ENCODE data around the gene HINT2. TPM values are rescaled to one million over a fixed set of nuclear protein-coding genes. Genes with fewer than 3 reads are reported as not detected.

The HINT2 gene
- total and polyA plus RNA-seq, 8 donors, result 8.4 to 131 (median 21.0) TPM

DNA sequence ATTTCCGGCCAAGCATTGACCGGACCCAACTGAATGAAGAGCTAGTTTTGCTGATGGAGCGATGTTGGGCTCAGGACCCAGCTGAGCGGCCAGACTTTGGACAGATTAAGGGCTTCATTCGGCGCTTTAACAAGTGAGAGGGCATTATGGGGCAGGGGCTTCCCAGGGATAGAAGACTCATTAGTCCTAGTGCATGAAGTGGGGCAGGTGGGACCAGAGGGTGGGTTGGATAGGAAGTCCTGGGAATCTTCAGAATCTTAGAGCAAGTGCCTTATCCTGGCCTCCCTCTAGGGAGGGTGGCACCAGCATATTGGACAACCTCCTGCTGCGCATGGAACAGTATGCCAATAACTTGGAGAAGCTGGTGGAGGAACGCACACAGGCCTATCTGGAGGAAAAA lies 8.7 kb downstream of the HINT2 start:
- H3K4me1 ChIP-seq, result peaks cover 3 to 9% (median 4%) of the 10 kb centered on the region in 4 donors
- TF ChIP-seq CTCF (IDR thresholded peaks at IDR 0.05) (no peak), POLR2A (IDR thresholded peaks at IDR 0.05) (no peak), POLR2AphosphoS5 (IDR thresholded peaks at IDR 0.05) (no peak), EP300 (IDR thresholded peaks at IDR 0.05) (no peak)
- no peak for DNase-seq
- H3K27ac ChIP-seq, result no peak overlapping the region
- WGBS, 5 donors, result 93 to 99% (median 96%) methylated on average over 8 of the region's 8 CpGs
- no peaks in the 10 kb centered on the region for H3K27me3 ChIP-seq
- peaks cover 24 to 90% (median 88%) of the 10 kb centered on the region in 4 donors for H3K36me3 ChIP-seq
- H3K9me3 ChIP-seq, result no peaks in the 10 kb centered on the region
- intact Hi-C loops (cut with DNase I; ENCODE audit: low total_unique reads), result loop anchor here (10.0 kb wide), 1 partner anchor 59 kb away; no protein-coding TSS in a partner anchor
- H3K4me3 ChIP-seq, result no peak overlapping the region

DNA sequence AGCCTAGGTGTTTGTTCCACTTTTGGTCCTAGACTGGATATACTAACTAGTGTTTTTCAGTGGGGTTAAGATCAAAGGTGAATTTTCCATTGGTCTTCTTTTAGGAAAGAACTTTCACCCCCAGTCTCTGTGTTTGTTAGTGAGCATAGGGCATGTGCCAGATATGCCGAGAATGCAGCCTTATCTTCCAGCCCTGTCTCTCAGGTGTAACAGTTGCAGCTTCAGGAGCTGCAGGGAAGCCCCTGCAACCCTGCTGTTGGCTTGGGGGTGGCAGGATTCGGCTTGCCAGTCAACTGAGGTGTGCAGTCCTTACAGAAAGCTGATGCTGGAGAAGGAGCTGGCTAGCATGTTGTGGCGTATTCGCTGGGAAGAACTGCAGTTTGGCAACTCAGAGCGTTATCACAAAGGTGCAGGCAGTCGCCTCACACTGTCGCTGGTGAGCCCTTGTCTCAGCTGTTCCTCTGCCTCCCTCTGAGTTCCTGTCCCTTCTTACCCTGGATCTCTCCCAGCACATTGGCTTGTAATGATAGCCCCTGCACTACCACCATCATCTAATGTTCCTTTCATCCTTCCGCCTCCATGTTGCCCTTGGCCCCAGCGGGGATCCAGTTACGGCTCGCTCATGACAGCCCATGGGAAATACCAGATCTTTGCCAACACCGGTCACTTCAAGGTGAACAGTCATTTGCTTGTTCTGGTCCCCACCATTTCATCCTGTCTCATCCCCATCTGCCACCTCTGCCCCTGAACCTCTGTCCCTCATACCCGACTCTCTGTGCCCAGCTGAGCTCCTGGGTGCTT lies 13.3 kb downstream of the HINT2 start:
- Histone ChIP-seq H3K4me1 (peaks cover 0 to 17% (median 0%) of the 10 kb centered on the region in 4 donors), H3K27ac (no peak overlapping the region), H3K9me3 (no peaks in the 10 kb centered on the region), H3K4me3 (no peak overlapping the region), H3K27me3 (no peaks in the 10 kb centered on the region), H3K36me3 (peaks cover 13 to 70% (median 65%) of the 10 kb centered on the region in 4 donors)
- 87 to 93% (median 92%) methylated on average over 9 to 13 of the region's 13 CpGs for WGBS, 5 donors
- no peak for DNase-seq
- TF ChIP-seq POLR2AphosphoS5 (IDR thresholded peaks at IDR 0.05), result no peak
- TF ChIP-seq POLR2A (IDR thresholded peaks at IDR 0.05), result no peak
- no peak for TF ChIP-seq EP300 (IDR thresholded peaks at IDR 0.05)
- no peak for TF ChIP-seq CTCF (IDR thresholded peaks at IDR 0.05)
- intact Hi-C loops (cut with DNase I; ENCODE audit: low total_unique reads), result loop anchor here (10.0 kb wide), 1 partner anchor 63 kb away; no protein-coding TSS in a partner anchor

DNA sequence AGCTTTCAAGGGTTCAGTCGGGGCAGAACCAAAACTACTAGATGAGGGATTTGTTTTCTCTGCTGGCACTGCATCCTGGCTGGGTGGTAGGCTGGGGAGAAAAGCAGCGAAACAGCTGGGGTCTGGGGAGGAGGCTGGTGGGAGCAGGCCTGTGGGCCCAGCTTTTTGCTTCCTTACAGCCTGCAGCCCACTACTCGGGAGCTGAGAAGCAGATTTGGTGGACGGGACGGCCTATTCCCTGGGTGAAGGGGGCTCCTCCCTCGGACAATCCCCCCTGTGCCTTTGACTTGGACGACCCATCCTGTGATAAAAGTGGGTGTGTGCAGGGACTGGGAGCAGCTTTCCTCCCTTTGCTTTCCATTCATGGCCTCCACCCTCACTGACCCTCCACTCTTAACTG lies 14.3 kb downstream of the HINT2 start:
- 85 to 87% (median 87%) methylated on average over 7 of the region's 7 CpGs for WGBS, 5 donors
- intact Hi-C loops (cut with DNase I; ENCODE audit: low total_unique reads), result loop anchor here (10.0 kb wide), 1 partner anchor 64 kb away; no protein-coding TSS in a partner anchor
- Histone ChIP-seq H3K4me1 (peaks cover 0 to 22% (median 3%) of the 10 kb centered on the region in 4 donors), H3K27me3 (no peaks in the 10 kb centered on the region), H3K36me3 (peaks cover 5 to 60% (median 55%) of the 10 kb centered on the region in 4 donors), H3K4me3 (no peak overlapping the region), H3K9me3 (no peaks in the 10 kb centered on the region), H3K27ac (no peak overlapping the region)
- no peak for TF ChIP-seq CTCF (IDR thresholded peaks at IDR 0.05)
- TF ChIP-seq POLR2A (IDR thresholded peaks at IDR 0.05), result no peak
- no peak for TF ChIP-seq EP300 (IDR thresholded peaks at IDR 0.05)
- TF ChIP-seq POLR2AphosphoS5 (IDR thresholded peaks at IDR 0.05), result no peak
- no peak for DNase-seq

GRCh38 chr9:35798658-35799374 lies 16.0 kb downstream of the HINT2 start:
- no peak for DNase-seq
- H3K27me3 ChIP-seq, result no peaks in the 10 kb centered on the region
- H3K4me3 ChIP-seq, result no peak overlapping the region
- TF ChIP-seq EP300 (IDR thresholded peaks at IDR 0.05) (no peak), CTCF (IDR thresholded peaks at IDR 0.05) (no peak)
- no peak overlapping the region for H3K27ac ChIP-seq
- WGBS, 5 donors, result 87 to 92% (median 90%) methylated on average over 4 of the region's 4 CpGs
- H3K4me1 ChIP-seq, result peaks cover 2 to 40% (median 15%) of the 10 kb centered on the region in 4 donors
- intact Hi-C loops (cut with DNase I; ENCODE audit: low total_unique reads), result no loop called here
- peaks cover 5 to 46% (median 42%) of the 10 kb centered on the region in 4 donors for H3K36me3 ChIP-seq
- no peaks in the 10 kb centered on the region for H3K9me3 ChIP-seq

Measured in stomach (tissue), 9 donors.